ENCODE data around the gene MAN2A1.
A peak's percentile ranks its signal among the peaks of the same experiment; 100 is the strongest.

The MAN2A1 gene

GRCh38 chr5:109689740-109690241 lies at the start of gene MAN2A1:
Gene MAN2A1 (plus strand): TSS chr5:109689927. CDS start chr5:109690418, 491 bp downstream.
- DNase-seq (ENCODE audit: low spot score) = peak; percentile 89

DNA sequence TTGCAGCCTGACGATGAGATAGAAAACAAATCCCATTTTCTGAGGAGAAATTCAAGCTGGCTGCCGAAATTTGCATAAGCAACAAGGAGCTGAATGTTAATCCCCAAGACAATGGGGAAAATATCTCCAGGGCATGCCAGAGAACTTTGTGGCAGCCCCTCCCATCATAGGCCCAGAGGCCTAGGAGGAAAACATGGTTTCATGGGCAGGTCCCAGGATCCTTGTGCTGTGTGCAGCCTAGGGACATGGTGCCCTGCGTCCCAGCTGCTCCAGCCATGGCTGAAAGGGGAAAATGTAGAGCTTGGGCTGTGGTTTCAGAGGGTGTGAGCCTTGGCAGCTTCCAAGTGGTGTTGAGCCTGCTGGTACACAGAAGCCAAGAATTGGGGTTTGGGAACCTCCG lies 48.8 kb upstream of the MAN2A1 start:
- DNase-seq (ENCODE audit: low spot score) = no peak

DNA sequence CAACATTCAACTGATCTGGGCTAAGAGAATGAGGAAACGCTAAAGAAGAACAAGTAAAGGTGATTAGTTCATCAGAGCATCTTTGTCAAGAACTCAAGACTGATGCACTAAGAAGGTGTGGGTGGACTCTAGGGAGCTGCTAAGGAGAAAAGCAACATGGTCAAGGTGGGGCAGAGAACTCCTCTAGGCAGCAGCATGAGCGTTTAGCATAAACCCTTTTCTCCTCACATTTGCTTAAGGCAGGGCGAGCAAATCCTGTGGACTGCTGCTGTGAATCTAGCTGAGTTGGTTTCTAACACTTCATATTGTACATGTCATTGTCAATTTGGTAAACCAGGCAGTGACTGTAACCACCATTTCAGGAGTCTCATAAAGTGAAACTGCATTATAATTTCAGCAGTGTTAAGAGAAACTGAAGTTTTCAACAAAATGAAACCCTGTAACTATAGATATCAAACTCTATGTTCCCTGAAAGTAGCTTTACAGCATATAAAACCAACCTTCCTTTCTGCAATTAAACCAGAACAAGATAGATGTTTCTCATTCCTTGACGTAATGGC lies 45.9 kb upstream of the MAN2A1 start:
- DNase-seq (ENCODE audit: low spot score) = no peak

DNA sequence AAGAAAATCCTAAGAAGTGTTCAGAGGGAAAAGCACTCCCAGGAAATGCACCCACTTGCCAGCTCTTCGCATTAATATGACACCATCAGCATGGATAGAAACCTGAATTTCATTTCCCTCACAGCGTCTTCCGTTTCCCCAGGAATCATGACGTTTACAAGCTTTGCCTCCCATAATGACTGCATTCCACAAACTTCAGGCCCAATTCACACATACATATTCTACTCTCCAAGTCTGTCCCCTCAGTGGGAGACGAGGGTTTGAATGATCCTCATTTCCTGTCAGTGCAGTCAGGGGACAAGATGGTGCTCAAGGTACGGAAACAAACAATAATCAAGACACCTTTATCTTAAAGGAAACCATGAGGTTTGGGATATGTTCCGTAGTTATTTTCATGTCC lies 44.9 kb upstream of the MAN2A1 start:
- no peak for DNase-seq (ENCODE audit: low spot score)

GRCh38 chr5:109645707-109646192 lies 44.0 kb upstream of the MAN2A1 start:
- no peak for DNase-seq (ENCODE audit: low spot score)

GRCh38 chr5:109649318-109649717 lies 40.4 kb upstream of the MAN2A1 start:
- DNase-seq (ENCODE audit: low spot score) = no peak

- DNase-seq (ENCODE audit: low spot score) = no peak
These were observed 39.2 kb upstream of the MAN2A1 start for GRCh38 chr5:109650493-109650892.

DNA sequence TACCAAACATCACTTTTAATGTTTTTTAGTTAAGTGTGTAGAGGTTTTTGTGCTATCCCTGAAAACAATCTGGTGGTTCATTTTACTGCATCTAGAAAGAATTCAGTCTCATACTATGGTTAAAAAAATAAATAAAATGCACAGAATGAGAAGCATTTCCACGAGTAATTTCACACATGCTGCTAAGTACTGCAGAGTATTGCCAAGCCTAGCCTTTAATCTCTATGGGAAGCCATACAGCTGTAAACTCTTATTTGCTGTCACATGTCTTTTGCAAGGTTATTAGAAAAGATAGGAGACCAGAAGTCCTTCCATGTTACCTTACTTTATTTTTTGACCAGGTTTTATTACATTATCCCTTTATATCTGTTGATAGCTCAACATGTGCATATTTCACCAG lies 37.6 kb upstream of the MAN2A1 start:
- DNase-seq (ENCODE audit: low spot score) = no peak

- DNase-seq (ENCODE audit: low spot score) = no peak
These were observed 36.7 kb upstream of the MAN2A1 start for GRCh38 chr5:109653042-109653441.

DNA sequence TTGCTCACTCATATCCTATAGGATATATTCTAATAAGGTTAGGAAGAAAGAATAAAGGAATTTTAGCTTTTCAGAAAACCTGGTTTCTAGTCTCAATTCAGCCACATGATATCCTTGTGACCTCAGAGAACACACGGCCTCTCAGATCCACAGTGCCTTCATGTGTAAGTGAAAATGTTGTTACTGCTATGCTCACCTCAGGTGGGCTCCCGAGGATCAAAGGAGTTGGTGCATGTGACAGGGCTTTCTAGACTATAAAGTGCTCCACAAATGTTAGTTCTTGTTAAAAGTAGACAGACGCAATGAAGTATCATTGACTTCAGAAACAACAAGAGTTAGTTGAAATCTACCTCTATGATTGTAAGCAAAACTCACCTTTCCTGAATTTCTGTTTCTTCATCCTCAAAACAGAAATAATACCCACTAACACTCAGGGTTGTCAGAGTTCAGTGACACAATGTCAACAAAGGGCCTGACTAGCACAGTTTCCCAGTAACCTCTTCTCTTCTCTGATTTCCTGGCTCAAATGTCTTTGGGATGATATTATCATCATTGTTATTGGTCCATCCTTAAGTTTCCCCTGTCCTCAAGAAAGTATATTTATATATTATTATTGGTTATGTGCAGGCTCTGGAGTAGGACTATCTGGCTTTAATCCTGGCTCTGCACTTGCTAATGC lies 36.0 kb upstream of the MAN2A1 start:
- DNase-seq (ENCODE audit: low spot score) = no peak

DNA sequence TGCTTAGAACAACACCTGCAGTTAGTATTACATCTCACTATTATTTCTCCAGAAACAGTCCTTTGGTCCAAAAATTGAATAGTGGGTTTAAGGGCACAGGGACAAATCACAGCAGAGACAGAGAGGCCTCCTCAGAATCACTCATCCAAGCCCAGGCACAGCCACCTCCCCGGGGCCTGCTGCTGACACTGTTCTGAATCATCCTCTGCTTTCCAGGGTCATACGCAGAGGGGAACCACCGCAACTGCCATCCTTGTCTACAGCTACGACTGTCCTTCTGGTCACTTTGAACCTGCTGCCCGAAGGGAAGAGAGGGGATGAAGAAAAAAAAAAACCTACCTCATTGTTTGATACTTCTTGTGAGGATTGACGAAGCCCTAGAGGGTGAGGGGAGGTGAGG lies 35.3 kb upstream of the MAN2A1 start:
- DNase-seq (ENCODE audit: low spot score) = peak; percentile 27

GRCh38 chr5:109655841-109656240 lies 33.9 kb upstream of the MAN2A1 start:
- DNase-seq (ENCODE audit: low spot score) = peak; percentile 6

DNA sequence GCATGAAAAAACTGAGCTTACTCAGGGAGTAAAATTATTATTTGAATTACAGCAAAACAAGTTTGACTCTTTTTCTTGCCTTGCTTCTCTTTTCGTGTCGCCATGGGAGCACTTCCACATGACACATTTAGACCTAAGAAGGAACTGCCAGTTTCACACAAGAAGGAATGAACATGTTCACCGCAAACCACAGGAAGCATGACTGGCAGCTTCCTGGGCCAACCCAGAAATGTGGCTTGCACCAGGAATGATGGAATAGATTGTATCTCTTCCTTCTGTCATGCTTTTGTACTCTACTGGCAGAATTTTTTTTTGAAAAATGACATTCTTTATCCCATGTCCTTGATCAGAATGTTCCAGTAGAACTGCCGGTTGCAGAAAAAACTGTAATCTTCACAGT lies 32.9 kb upstream of the MAN2A1 start:
- DNase-seq (ENCODE audit: low spot score) = peak; percentile 83

DNA sequence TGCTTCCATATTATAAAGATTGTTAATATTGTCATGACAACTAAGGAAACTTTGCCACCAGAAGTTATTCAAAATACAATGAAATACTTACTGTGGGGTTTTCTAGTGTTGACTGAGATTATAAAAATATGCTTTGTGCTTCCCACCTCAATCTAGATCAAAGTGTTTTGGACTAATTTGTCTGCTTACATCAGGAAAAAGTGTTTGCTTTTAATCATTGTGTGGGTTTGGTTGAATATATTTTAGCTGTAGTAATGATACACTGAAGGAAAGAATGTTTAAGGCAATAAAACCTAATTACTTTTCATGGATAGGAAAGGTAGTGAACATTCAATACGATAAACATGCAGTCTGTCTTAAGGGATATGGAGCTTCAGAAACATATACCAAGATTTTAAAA lies 29.8 kb upstream of the MAN2A1 start:
- DNase-seq (ENCODE audit: low spot score) = no peak

DNA sequence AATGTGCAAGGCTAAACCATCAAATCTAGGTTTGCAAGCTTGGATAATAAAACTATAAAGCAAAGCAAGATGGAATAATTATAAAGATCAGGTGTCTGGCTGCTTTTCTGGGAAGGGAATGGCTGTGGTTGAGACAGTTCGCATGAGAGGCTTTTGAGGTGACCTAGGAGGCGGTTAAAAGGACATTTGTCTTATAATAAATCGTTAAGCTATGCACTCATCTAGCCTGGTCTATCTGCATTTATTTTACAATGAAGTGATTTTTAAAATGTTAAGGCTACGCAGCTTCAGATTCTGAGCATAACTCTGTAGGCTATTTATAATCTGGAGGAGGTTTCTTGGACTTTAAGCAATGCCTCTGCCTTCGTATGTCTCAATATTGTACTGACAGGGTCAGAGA lies 29.4 kb upstream of the MAN2A1 start:
- DNase-seq (ENCODE audit: low spot score) = no peak

- no peak for DNase-seq (ENCODE audit: low spot score)
These were observed 21.5 kb upstream of the MAN2A1 start for GRCh38 chr5:109668237-109668636.

GRCh38 chr5:109668668-109669422 lies 20.9 kb upstream of the MAN2A1 start:
- no peak for DNase-seq (ENCODE audit: low spot score)

DNA sequence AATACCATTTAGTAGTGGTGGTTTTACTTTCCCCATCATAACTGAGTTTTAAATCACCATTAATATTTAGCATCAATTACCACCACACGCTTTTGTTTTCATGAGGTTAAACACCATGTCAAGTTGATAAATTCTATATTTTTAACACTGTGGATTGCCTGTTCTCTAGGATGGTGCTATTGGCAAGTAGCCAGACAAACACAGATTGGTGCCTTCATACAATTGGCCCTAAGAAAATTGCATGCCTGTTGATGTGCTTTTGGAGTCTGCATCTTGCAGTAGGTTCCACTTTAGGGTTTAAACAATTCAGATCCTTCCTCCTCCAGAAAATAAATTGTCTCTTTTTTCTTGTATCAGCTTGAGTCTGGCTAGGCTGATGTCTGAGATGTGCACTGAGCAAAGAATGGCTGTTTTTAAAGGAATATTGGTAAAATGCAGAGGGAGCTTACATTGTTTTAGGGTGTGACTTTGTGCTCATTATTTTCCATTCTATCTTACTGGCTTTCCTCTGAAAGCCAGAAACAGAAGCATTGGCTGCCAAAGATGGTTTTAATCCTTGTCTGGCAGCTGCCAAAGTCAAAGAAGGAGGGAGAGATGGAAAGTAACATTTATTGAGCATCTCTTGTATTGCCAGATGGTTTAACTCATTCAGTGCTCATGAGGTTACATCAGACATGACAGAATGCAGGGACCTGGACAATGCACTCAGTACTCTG lies 19.6 kb upstream of the MAN2A1 start:
- no peak for DNase-seq (ENCODE audit: low spot score)

DNA sequence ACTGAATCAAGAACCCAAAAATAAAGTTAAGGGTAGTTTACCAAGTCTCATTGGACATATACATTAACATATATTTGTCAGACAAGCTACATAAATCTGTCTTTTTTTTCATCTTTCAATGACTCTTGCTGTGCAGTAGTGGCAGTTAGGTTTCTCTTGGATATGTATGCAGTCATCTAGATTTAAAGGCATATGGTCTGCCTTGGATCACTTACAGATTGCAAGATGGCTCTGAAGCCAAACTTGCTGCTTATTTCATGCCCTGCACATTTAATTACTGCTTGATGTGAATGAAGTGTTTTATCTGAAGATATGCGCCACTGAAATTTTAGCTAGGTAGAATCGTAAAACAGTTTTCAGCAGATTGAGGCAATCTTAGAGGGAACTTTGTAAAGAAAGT lies 18.6 kb upstream of the MAN2A1 start:
- DNase-seq (ENCODE audit: low spot score) = no peak

- no peak for DNase-seq (ENCODE audit: low spot score)
These were observed 15.1 kb upstream of the MAN2A1 start for GRCh38 chr5:109674596-109674995.

GRCh38 chr5:109676920-109677319 lies 12.8 kb upstream of the MAN2A1 start:
- DNase-seq (ENCODE audit: low spot score) = no peak

- no peak for DNase-seq (ENCODE audit: low spot score)
These were observed 11.3 kb upstream of the MAN2A1 start for GRCh38 chr5:109678447-109678846.
